Measurements from ENCODE around the gene DEFB132.

GRCh38 chr20:309841-310644 is 52.5 kb downstream of the DEFB132 start:
- no peak for TF ChIP-seq CTCF (conservative IDR thresholded peaks at IDR 0.05 in 1 of 2, IDR thresholded peaks at IDR 0.05 in 1 of 2; ENCODE audit: low read depth in 1 of 2, low read length in 2 of 2)
- TF ChIP-seq EZH2 (IDR thresholded peaks at IDR 0.05; ENCODE audit: low read length, missing control alignments), result no peak

All from fibroblast of lung (primary cell).